Transverse colon (tissue), 3 donors: ENCODE measurements around the gene TMEM255B.

ENCODE experiments used
- CTCF ChIP-seq, 5 experiments: fragments of 200-600 bp in 3 of 5; fragments of 450-650 bp in 2 of 5; sonication (generic) in 3 of 5; IDR thresholded peaks; 1 replicate in 2 of 5; 2 replicates in 3 of 5; pipeline ENCODE4 v1.5.1; 2016 to 2017; ENCODE audit warnings: antibody characterized with exemption in 5 of 5, inconsistent platforms in 3 of 5, mild to moderate bottlenecking in 2 of 5, moderate library complexity in 1 of 5
- POLR2A ChIP-seq: fragments of 450-650 bp; IDR thresholded peaks from one replicate; pipeline ENCODE4 v1.6.1; 2016; ENCODE audit warnings: antibody characterized with exemption, mild to moderate bottlenecking, moderate library complexity

GRCh38 chr13:113750554-113751399 is 8.2 kb upstream of the TMEM255B start:
- TF ChIP-seq POLR2A (no peak), CTCF (IDR thresholded peaks at IDR 0.05) (no peak)
